C4-2B (cell line): ENCODE measurements around the gene CDH23.

Source experiments
- H3K27ac ChIP-seq: fragments of 450-650 bp; 2 replicates; pipeline ENCODE4 v1.5.1; 2017
- CTCF ChIP-seq: fragments of 450-650 bp; conservative IDR thresholded peaks from 2 replicates; pipeline ENCODE4 v1.5.1; 2017; ENCODE audit warnings: mild to moderate bottlenecking
- ZFX ChIP-seq: fragments of 450-650 bp; IDR thresholded peaks from 2 replicates; pipeline ENCODE4 v1.6.1; 2017

The CDH23 gene

DNA sequence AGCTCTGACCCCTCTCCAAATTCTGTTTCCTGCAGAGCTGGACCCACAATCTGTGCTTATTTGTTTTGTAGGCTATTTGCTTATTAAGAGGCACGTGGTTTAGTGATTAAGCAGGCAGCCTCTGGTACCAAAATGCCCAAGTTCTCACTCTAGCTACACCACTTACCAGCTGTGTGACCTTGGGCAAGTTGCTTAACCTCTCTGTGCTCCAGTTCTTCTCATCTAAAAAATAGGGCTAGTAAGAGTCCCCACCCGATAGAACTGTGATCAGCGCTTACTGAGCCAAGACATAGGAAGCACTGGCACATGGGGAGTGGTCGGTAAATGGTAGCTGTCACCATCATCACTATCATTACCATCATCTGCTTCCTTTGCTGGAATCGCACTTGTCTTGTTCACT is 302.0 kb downstream of the CDH23 start:
- H3K27ac ChIP-seq, result no peak overlapping the region
- TF ChIP-seq CTCF (no peak), ZFX (no peak)

DNA sequence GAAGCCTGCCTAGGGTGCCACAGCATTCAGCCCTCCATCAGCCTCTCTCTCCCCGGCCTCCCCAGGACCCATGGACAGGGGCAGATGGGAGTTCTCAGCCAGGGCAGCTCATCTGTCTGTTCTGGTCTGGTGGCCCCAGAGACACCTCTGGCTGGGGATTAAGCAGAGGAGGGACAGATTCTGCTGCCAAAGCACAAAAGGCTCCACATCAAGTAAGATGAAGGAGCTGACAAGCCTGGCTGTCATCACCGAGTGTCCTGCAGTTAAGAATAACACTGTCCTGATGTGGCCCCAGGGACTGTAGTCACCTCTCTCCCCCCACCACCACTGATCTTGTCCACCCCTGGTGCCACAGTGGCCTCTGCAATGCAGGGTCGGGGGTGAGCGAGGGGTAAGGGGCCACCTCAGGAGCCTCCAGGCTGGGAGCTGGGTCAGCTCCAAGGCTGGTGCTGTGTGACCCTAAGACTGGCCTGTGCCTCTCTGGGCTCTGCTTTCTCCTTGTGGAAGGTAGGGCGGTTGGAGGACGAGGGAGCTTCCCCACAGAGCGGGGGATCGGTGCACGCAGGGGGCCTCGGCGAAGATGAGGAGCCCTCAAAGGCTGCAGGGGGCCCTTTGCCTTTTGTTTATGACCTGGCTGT is 304.1 kb downstream of the CDH23 start:
- no peak overlapping the region for H3K27ac ChIP-seq
- no peak for TF ChIP-seq CTCF
- TF ChIP-seq ZFX, result no peak

DNA sequence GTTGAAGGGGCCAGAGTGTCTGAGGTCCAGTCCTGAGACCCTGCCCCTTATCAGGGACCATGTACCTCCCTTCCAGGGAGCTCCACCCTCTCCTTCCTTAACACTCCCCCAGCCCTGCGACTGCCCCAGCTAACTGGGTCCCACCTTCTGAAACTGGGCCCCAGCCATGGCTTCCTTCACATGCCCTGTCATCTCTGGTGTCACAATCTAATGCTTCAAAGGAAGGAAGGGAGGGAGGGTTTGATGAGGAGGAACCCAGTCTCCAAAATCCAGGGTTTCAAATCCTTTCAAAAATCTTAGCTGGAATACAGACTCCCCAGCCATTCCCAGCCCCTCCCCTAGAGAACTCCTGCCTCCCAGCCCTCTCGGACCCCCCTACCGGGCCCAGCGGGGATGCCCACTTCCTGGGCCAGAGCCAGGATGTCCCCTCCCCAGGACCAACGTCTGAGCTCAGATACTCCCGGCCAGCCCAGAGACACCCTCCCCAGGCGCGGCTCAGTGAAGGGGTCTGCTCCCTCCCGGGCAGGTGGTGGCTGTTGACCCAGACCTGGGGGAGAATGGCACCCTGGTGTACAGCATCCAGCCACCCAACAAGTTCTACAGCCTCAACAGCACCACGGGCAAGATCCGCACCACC is 304.9 kb downstream of the CDH23 start:
- TF ChIP-seq CTCF (no peak), ZFX (no peak)
- no peak overlapping the region for H3K27ac ChIP-seq

- TF ChIP-seq CTCF (no peak), ZFX (no peak)
- no peak overlapping the region for H3K27ac ChIP-seq
Observed at GRCh38 chr10:71703577-71703976, 306.9 kb downstream of the CDH23 start.

GRCh38 chr10:71704816-71705215 is 308.1 kb downstream of the CDH23 start:
- no peak overlapping the region for H3K27ac ChIP-seq
- TF ChIP-seq CTCF, result no peak
- no peak for TF ChIP-seq ZFX

DNA sequence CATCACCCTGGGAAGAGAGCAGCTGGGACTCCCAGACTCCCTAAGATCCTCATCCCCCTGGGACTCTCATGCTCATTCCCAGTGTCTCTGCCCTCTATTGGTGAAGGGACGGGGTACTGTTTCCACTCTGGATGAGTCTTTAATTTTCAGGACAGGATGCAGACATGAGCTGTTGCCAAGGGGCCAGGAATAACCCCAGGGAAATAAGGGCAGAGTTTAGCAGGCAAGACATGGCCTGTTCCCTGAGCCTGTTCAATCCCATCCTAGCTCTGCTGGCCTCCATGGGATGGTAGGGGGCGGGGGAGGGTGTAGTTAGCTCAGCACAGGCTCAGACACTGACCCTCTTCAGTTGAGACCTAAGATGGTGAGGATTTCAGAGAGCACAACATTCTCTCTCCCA is 308.9 kb downstream of the CDH23 start:
- no peak overlapping the region for H3K27ac ChIP-seq
- TF ChIP-seq CTCF (no peak), ZFX (no peak)

DNA sequence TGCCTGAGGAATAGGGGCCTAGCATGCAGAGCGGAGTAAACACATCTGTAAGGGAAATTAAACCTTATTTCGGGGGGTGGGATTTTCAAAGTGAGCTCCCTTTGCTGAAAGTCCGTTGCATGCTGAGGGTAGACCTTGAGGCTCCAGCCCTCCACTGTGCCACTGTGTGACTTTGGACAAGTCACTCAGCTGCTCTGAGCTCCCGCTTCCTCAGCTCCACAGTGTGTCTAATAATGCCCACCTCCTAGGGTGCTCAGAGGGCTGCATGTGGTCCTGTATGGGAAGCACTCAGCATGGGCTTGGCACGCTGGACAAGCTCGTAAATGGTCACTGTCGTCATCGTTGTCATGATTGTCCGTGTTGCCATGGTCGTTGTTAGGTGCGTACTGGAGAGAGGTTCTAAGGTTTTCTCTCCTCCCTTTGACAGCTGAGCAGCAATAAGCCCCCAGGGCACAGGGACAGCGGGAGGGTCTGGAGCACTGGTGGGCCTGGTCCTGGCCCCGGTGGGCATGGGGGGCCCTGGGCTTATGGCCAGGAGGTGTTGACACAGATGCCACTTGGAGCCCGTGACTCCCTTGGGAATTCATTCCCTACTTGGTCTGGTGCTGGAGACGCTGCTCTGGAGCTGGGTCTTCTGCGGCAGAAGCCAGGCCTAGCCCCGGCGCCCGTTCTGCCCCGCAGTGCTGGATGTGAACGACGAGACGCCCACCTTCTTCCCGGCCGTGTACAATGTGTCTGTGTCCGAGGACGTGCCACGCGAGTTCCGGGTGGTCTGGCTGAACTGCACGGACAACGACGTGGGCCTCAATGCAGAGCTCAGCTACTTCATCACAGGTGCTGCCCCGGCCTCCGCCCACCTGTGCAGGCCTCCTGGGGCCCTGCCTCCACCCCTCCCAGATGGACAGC is 309.7 kb downstream of the CDH23 start:
- no peak overlapping the region for H3K27ac ChIP-seq
- TF ChIP-seq CTCF, result no peak
- no peak for TF ChIP-seq ZFX
